K562 (cell line): ENCODE measurements around the gene GMDS. TPM values are rescaled to one million over a fixed set of nuclear protein-coding genes. Genes with fewer than 3 reads are reported as not detected.

Experiments
- ATAC-seq: fragments of 200-7000 bp; cut with Tn5 transposase; 3 replicates; pipeline ENCODE4 v1.9.1; 2020; ENCODE audit warnings: moderate library complexity
- BruUV-seq: library from RNA; stranded (reverse); fragments of 400-500 nt; replicated peaks from 2 replicates; lab custom pipeline; 2021; lab: Mats Ljungman, UMichigan
- CTCF ChIA-PET: fragments of 300-600 bp; formaldehyde crosslinking; extraction: SDS; loops from one replicate; lab custom pipeline; 2021; ENCODE audit warnings: low intra/inter-chr PET ratio; lab: Yijun Ruan, JAX
- POLR2A ChIA-PET: fragments of 300-600, 350-650 bp; sonication (Branson Sonifier 250); formaldehyde crosslinking; extraction: SDS; loops from one replicate; lab custom pipeline; 2021; ENCODE audit warnings: antibody characterized with exemption, inconsistent platforms; lab: Yijun Ruan, JAX
- DNase-seq, 4 experiments: peaks; one replicate each; pipeline versions ENCODE4 v3.0.0 to v3.0.0-alpha.2; 2011 to 2018; ENCODE audit warnings: low spot score in 3 of 4, mixed read lengths in 3 of 4; ENCODE audit errors: extremely low read depth in 1 of 4
- FAIRE-seq: peaks from 2 replicates; lab custom pipeline; 2011; peaks lifted over from hg19 to GRCh38; lab: Jason Lieb, UNC
- H2AFZ ChIP-seq: 2 replicates; pipeline ENCODE4 v1.6.0; 2011; ENCODE audit warnings: low read depth, low read length, control low read depth, inconsistent platforms
- H3K27ac ChIP-seq: fragments of 200-600 bp; 3 replicates; pipeline ENCODE4 v1.8.0; 2011; ENCODE audit warnings: low read depth, mild to moderate bottlenecking, control low read depth, inconsistent platforms, low read length, moderate library complexity, mixed read lengths; ENCODE audit errors: extremely low read depth
- H3K27me3 ChIP-seq, 2 experiments: fragments of 300-600 bp in 1 of 2; 2 replicates in 1 of 2; 3 replicates in 1 of 2; pipeline versions ENCODE4 v1.6.0 to v1.8.0; 2011; ENCODE audit warnings: inconsistent platforms in 2 of 2, low read length in 2 of 2, mild to moderate bottlenecking in 1 of 2, mixed read lengths in 1 of 2, moderate library complexity in 1 of 2; ENCODE audit not compliant: control insufficient read depth in 2 of 2, insufficient read depth in 2 of 2
- H3K36me3 ChIP-seq: fragments of 300-600 bp; 3 replicates; pipeline ENCODE4 v1.8.0; 2011; ENCODE audit warnings: mild to moderate bottlenecking, low read length, inconsistent platforms; ENCODE audit not compliant: control insufficient read depth, insufficient read depth
- H3K4me1 ChIP-seq, 2 experiments: fragments of 200-600 bp in 1 of 2; replicated peaks in 1 of 2; 2 replicates in 1 of 2; 3 replicates in 1 of 2; pipeline versions ENCODE4 v1.5.1 to v1.8.0; 2011; ENCODE audit warnings: inconsistent platforms in 2 of 2, low read length in 2 of 2, mild to moderate bottlenecking in 1 of 2, mixed read lengths in 1 of 2, moderate library complexity in 1 of 2; ENCODE audit not compliant: control insufficient read depth in 2 of 2, insufficient read depth in 2 of 2
- H3K4me2 ChIP-seq: 2 replicates; pipeline ENCODE4 v1.6.1; 2011; ENCODE audit warnings: low read length, control low read depth, inconsistent platforms, mixed read lengths; ENCODE audit not compliant: insufficient read depth
- H3K4me3 ChIP-seq: fragments of 200-600 bp; sonication (generic), shearing (Covaris generic); 2 replicates; pipeline ENCODE4 v1.5.1; 2016; ENCODE audit warnings: control low read depth, inconsistent platforms
- H3K79me2 ChIP-seq: fragments of 200-600 bp; 3 replicates; pipeline ENCODE4 v1.8.0; 2011; ENCODE audit warnings: low read length, inconsistent platforms; ENCODE audit not compliant: control insufficient read depth, insufficient read depth
- H3K9ac ChIP-seq, 2 experiments: 2 replicates each; pipeline versions ENCODE4 v1.6.0 to v1.6.1; 2011; ENCODE audit warnings: low read depth in 2 of 2, low read length in 2 of 2, control low read depth in 1 of 2, inconsistent platforms in 1 of 2, mild to moderate bottlenecking in 1 of 2, mixed read lengths in 1 of 2; ENCODE audit not compliant: insufficient read depth in 1 of 2
- H3K9me1 ChIP-seq: one replicate; pipeline ENCODE4 v1.6.0; 2011; ENCODE audit warnings: inconsistent platforms, mild to moderate bottlenecking, low read length, moderate library complexity; ENCODE audit not compliant: control insufficient read depth, insufficient read depth
- H3K9me3 ChIP-seq: replicated peaks from 2 replicates; pipeline ENCODE4 v1.5.1; 2011; ENCODE audit warnings: low read depth, low read length, inconsistent platforms; ENCODE audit not compliant: control insufficient read depth, insufficient read depth
- H4K20me1 ChIP-seq: replicated peaks from 2 replicates; pipeline ENCODE4 v1.6.1; 2011; ENCODE audit warnings: low read length, inconsistent platforms, mixed read lengths; ENCODE audit not compliant: control insufficient read depth, insufficient read depth
- C11orf30 ChIP-seq: fragments of 450-650 bp; IDR thresholded peaks from 2 replicates; pipeline ENCODE4 v1.6.1; 2016; ENCODE audit warnings: low read depth, mild to moderate bottlenecking
- CBX5 ChIP-seq: IDR thresholded peaks from 2 replicates; pipeline ENCODE4 v1.6.1; 2014; ENCODE audit warnings: low read depth, borderline replicate concordance
- HINFP ChIP-seq: fragments of 450-650 bp; conservative IDR thresholded peaks from 2 replicates; pipeline ENCODE4 v1.6.1; 2016; ENCODE audit warnings: missing genetic modification characterization, low read depth, mild to moderate bottlenecking, control low read depth, missing compliant biosample characterization
- MLLT1 ChIP-seq, 2 experiments: fragments of 450-650 bp; IDR thresholded peaks; 2 replicates each; pipeline ENCODE4 v1.6.1; 2016
- PTTG1 ChIP-seq: fragments of 450-650 bp; IDR thresholded peaks from 2 replicates; pipeline ENCODE4 v1.6.1; 2016; ENCODE audit warnings: low read depth, mild to moderate bottlenecking, missing genetic modification characterization, missing compliant biosample characterization
- RBM14 ChIP-seq: fragments of 200-400 bp; formaldehyde crosslinking; IDR thresholded peaks from 2 replicates; pipeline ENCODE4 v1.6.1; 2018; ENCODE audit warnings: low read depth, mild to moderate bottlenecking, low read length, moderate library complexity, borderline replicate concordance; ENCODE audit not compliant: insufficient read depth
- RNF219 ChIP-seq: fragments of 250-450 bp; sonication (Bioruptor Pico); IDR thresholded peaks from 2 replicates; pipeline ENCODE4 v1.5.0; 2022; ENCODE audit warnings: mild to moderate bottlenecking
- THAP7 ChIP-seq: fragments of 250-450 bp; sonication (Bioruptor Pico); IDR thresholded peaks from 2 replicates; pipeline ENCODE4 v1.5.0; 2021
- ZNF561 ChIP-seq: fragments of 450-650 bp; formaldehyde crosslinking; conservative IDR thresholded peaks from 2 replicates; pipeline ENCODE4 v1.4.0; 2020; ENCODE audit warnings: mild to moderate bottlenecking, moderate library complexity
- ZNF583 ChIP-seq: fragments of 250-450 bp; sonication (Bioruptor Pico); IDR thresholded peaks from 2 replicates; pipeline ENCODE4 v1.4.0; 2020
- WGBS: fragments of 100-300 bp; shearing (Covaris generic); methylation state at CpG from one replicate; pipeline ENCODE4 v1.1.6; 2016; ENCODE audit warnings: low coverage, mixed read lengths; ENCODE audit not compliant: insufficient coverage; ENCODE audit errors: missing lambda C conversion rate; 5-methylcytosine and 5-hydroxymethylcytosine counted together
- in situ Hi-C: fragments of 300-500 bp; cut with MboI; formaldehyde crosslinking; loops from 4 replicates; pipeline ENCODE4 v1.15.0; 2018; ENCODE audit warnings: inconsistent platforms, mixed read lengths
- intact Hi-C: fragments of 100-400 bp; cut with micrococcal nuclease; formaldehyde crosslinking; loops from 2 replicates; pipeline ENCODE4 v1.14.2; 2022
- polyA plus RNA-seq, 8 experiments: library from polyadenylated mRNA; depleted of rRNA in 4 of 8; stranded (reverse) in 5 of 8; unstranded in 3 of 8; fragments of >200 nt; fragmentation: Nextera tagmentation in 2 of 8; fragmentation: Illumina TruSeq in 1 of 8; extraction: Ambion mirVana in 2 of 8; extraction: Trizol in 1 of 8; gene quantifications; 2 replicates each; pipeline versions ENCODE4 v1.2.1 to v1.2.3, GENCODE V29; 2011 to 2014; ENCODE audit warnings: inconsistent platforms in 1 of 8, missing spikeins in 1 of 8
- total RNA-seq, 7 experiments: library from RNA; depleted of rRNA in 6 of 7; stranded (reverse); fragments of >200 nt in 6 of 7; fragmentation: Illumina TruSeq in 2 of 7; extraction: Trizol in 2 of 7; gene quantifications; 2 replicates each; pipeline versions ENCODE4 v1.2.1 to v1.2.3, GENCODE V29; 2011 to 2021; ENCODE audit warnings: low replicate concordance in 1 of 7

The GMDS gene
- total and polyA plus RNA-seq, 9 of the 15 experiments (the other 6 are each of a cell fraction or from before 2014, with no cell fraction given) = 0.48 to 31.8 (median 13.4) TPM

- Histone ChIP-seq H3K27ac (no peak overlapping the region), H3K36me3 (no peaks in the 10 kb centered on the region)
- TF ChIP-seq PTTG1 (tag) = no peak
- no peak for TF ChIP-seq CBX5
- TF ChIP-seq C11orf30 = no peak
- TF ChIP-seq THAP7 = no peak
- TF ChIP-seq HINFP = no peak
- no peak for TF ChIP-seq ZNF561 (CRISPR knock-in tag)
- no peak for TF ChIP-seq ZNF583
- TF ChIP-seq RBM14 = no peak
- no peak for TF ChIP-seq MLLT1 (IDR thresholded peaks at IDR 0.05)
- TF ChIP-seq RNF219 = no peak
- TF ChIP-seq, all 486 proteins: peak for 0
- Histone ChIP-seq H2AFZ (no peak overlapping the region), H3K4me1 (no peaks in the 10 kb centered on the region), H4K20me1 (peaks cover 11% of the 10 kb centered on the region; the same call in 1 of the 2 replicates), H3K9me1 (no peaks in the 10 kb centered on the region), H3K27me3 (peaks cover 4 to 10% of the 10 kb centered on the region in 2 experiments; a peak in 4 of 5 replicates), H3K9ac (no peak overlapping the region), H3K4me2 (no peak overlapping the region), H3K9me3 (no peaks in the 10 kb centered on the region), H3K4me3 (no peak overlapping the region), H3K79me2 (no peaks in the 10 kb centered on the region)
- intact Hi-C loops (loop anchor here (10.0 kb wide), 1 partner anchor 431 kb away; no protein-coding TSS in a partner anchor), in situ Hi-C loops (no loop called here)
- no peak for ATAC-seq
- FAIRE-seq = no peak
- CTCF ChIA-PET = no interaction called here
- POLR2A ChIA-PET = interaction anchor here (0.7 kb wide), 1 partner anchor 973 kb away, joined by 3 read pairs; no protein-coding TSS in a partner anchor
- WGBS = 2% methylated on average over 2 of the region's 2 CpGs
- no peak for DNase-seq
- BruUV-seq = no TSS peak
These were observed 41.1 kb downstream of the GMDS start for GRCh38 chr6:2204272-2204671.
